ENCODE data around the gene RIC8A. TPM values are rescaled to one million over a fixed set of nuclear protein-coding genes. Genes with fewer than 3 reads are reported as not detected.

RIC8A gene
- total RNA-seq, 1 donor from 2014 or later, result 103 TPM

DNA sequence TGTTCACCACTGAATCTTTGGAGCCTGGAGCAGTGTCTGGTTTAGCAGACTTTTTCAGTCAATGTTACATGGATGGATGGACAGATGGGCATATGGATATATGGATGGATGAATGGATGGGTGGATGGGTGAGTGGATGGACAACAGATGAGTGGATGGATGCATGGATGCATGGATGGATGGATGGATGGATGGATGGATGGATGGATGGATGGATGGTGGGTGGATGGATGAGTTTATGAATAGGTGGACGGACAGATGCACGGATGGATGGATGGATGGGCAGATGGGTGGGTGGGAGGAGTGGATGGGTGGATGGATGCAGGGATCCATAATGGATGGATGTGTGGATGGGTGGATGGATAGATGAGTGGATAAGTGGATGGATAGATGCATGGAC lies 48.3 kb downstream of the RIC8A start:
- Histone ChIP-seq H3K4me3 (no peak overlapping the region), H3K36me3 (peaks cover 29% of the 10 kb centered on the region), H3K27me3 (ENCODE audit: low read depth) (no peaks in the 10 kb centered on the region), H3K9me3 (no peaks in the 10 kb centered on the region), H3K27ac (no peak overlapping the region), H3K4me1 (no peaks in the 10 kb centered on the region)
- DNase-seq, result no peak
- intact Hi-C loops (cut with DNase I), result no loop called here
- ATAC-seq, result no peak
- TF ChIP-seq, protein P1, sequence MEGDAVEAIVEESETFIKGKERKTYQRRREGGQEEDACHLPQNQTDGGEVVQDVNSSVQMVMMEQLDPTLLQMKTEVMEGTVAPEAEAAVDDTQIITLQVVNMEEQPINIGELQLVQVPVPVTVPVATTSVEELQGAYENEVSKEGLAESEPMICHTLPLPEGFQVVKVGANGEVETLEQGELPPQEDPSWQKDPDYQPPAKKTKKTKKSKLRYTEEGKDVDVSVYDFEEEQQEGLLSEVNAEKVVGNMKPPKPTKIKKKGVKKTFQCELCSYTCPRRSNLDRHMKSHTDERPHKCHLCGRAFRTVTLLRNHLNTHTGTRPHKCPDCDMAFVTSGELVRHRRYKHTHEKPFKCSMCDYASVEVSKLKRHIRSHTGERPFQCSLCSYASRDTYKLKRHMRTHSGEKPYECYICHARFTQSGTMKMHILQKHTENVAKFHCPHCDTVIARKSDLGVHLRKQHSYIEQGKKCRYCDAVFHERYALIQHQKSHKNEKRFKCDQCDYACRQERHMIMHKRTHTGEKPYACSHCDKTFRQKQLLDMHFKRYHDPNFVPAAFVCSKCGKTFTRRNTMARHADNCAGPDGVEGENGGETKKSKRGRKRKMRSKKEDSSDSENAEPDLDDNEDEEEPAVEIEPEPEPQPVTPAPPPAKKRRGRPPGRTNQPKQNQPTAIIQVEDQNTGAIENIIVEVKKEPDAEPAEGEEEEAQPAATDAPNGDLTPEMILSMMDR (IDR thresholded peaks at IDR 0.05), result no peak

DNA sequence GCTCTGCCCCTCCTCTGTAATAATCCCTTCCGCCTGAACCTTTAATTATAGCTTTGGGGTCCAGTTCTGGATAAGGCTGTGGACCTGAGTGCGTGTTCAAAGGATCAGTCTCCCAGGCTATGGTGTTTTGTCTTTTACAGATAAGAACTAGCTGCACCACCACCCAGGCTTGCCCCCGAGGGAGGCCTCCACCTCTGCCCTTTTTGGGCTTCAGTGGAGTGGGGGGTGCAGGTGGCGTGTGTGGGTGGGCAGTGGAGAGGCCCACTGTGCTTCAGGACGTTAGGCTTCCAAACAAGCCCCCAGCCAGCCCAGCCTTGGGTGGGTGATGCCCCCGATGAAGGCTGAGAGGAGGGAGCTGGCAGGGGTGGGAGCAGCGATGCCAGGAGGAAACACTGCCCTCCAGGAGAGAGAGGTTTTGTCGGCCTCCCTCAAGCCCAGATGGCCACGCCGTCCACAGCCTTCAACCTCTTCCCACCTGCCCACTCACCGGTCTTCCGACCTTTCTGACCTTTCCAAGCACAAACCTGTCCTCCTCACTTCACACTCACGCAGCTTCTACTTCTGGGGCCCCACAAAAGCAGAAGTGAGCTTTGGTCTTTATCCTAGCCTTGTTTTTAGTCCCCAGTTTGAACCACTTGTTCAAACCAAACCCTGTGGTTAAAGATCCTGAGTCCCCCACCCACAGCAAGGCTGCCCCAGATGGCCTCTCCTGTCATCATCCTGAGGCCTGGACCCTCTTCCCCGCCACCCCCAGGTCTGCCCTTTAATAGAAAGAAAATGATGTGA lies 49.6 kb downstream of the RIC8A start:
- H3K27me3 ChIP-seq (ENCODE audit: low read depth), result no peaks in the 10 kb centered on the region
- TF ChIP-seq, protein P1 (IDR thresholded peaks at IDR 0.05), result no peak
- H3K27ac ChIP-seq, result no peak overlapping the region
- H3K4me3 ChIP-seq, result no peak overlapping the region
- H3K4me1 ChIP-seq, result no peaks in the 10 kb centered on the region
- intact Hi-C loops (cut with DNase I), result no loop called here
- H3K9me3 ChIP-seq, result no peaks in the 10 kb centered on the region
- DNase-seq, result no peak
- ATAC-seq, result no peak
- peaks cover 16% of the 10 kb centered on the region for H3K36me3 ChIP-seq

DNA sequence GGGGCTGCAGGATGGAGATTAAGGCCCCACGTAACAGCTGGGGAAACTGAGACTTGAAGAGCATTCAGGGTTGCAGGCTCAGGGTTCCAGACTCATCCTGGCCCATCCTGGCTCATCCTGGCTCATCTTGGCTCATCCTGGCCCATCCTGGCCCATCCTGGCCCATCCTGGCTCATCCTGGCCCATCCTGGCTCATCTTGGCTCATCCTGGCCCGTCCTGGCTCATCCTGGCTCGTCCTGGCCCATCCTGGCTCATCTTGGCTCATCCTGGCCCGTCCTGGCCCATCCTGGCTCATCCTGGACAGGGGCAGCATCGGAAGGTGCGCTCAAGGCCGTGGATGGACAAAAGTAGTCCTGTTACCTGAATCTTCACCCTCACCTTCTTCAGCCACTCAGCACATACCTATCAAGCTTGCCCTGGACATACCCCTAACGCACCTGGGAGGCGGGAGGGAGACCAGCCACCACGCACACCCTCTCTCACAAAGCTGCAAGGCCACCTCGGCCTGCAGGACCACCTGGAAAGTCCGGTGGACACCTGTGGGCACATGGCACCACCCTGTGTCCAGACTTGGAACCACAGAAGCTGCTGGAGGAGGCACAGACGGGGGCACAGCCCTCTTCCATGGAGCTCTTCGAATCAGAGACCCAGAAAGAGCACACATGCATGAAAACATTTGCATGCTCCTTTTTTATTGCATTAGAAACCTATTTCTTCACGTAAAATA lies 50.4 kb downstream of the RIC8A start:
- intact Hi-C loops (cut with DNase I), result no loop called here
- Histone ChIP-seq H3K27me3 (ENCODE audit: low read depth) (no peaks in the 10 kb centered on the region), H3K9me3 (no peaks in the 10 kb centered on the region), H3K27ac (no peak overlapping the region), H3K4me1 (no peaks in the 10 kb centered on the region), H3K36me3 (peaks cover 8% of the 10 kb centered on the region), H3K4me3 (no peak overlapping the region)
- TF ChIP-seq, protein P1 (IDR thresholded peaks at IDR 0.05), result no peak
- peak in 1 of 2 donors; percentile 6 for ATAC-seq
- no peak for DNase-seq

DNA sequence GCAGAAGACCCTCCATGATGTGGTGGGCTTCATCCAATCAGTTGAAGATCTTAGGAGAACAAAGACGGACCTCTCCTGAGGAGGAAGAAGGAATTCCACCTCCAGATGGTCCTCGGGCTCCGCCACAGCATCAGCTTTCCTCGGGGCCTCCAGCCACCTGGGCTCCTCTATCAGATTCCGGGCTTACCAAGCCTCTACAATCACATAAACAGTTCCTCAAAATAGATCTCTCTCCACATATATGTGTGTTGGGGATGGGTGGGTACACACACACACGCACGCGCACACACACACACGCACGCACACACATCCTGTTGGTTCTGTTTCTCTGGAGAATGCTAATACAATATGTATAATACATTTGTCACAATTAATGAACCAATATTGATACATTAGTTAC lies 51.9 kb downstream of the RIC8A start:
- no peaks in the 10 kb centered on the region for H3K27me3 ChIP-seq (ENCODE audit: low read depth)
- intact Hi-C loops (cut with DNase I), result no loop called here
- TF ChIP-seq, protein P1 (IDR thresholded peaks at IDR 0.05), result no peak
- ATAC-seq (no peak), DNase-seq (no peak)
- no peak overlapping the region for H3K4me3 ChIP-seq
- no peak overlapping the region for H3K27ac ChIP-seq
- no peaks in the 10 kb centered on the region for H3K4me1 ChIP-seq
- H3K36me3 ChIP-seq, result no peaks in the 10 kb centered on the region
- no peaks in the 10 kb centered on the region for H3K9me3 ChIP-seq

DNA sequence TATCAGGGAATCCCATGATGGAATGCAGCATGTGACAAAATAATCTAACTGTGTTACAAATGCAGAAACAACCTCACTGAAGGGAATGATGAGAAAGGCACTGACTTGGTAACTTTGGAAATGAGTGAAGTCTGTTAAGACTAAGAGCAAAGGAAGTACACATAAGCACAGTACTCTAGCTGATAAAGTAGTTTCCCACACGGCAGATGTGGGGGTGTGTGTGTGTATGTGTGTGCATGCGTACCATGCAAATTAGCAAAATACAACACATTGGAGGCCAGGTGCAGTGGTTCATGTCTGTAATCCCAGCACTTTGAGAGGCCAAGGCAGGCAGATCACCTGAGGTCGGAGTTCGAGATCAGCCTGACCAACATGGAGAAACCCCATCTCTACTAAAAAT lies 54.1 kb downstream of the RIC8A start:
- Histone ChIP-seq H3K27me3 (ENCODE audit: low read depth) (no peaks in the 10 kb centered on the region), H3K9me3 (no peaks in the 10 kb centered on the region), H3K4me3 (no peak overlapping the region), H3K4me1 (no peaks in the 10 kb centered on the region), H3K36me3 (no peaks in the 10 kb centered on the region), H3K27ac (no peak overlapping the region)
- intact Hi-C loops (cut with DNase I), result no loop called here
- TF ChIP-seq, protein P1 (IDR thresholded peaks at IDR 0.05), result no peak
- ATAC-seq, result no peak
- DNase-seq, result no peak

Other genes with a start within 250 kb of the RIC8A start
- gene SCGB1C1, start 14.6 kb upstream of the RIC8A start, total RNA-seq, result not detected
- gene BET1L, start 309 bp upstream of the RIC8A start, total RNA-seq, result 54.2 TPM
- 17.6 TPM for gene SIRT3, start 28.6 kb downstream of the RIC8A start, total RNA-seq
- gene PSMD13, start 29.3 kb downstream of the RIC8A start, total RNA-seq, result 89.5 TPM
- gene NLRP6, start 70.7 kb downstream of the RIC8A start, total RNA-seq, result 1.3 TPM
- 163 TPM for gene PGGHG, start 81.4 kb downstream of the RIC8A start, total RNA-seq
- not detected for gene IFITM5, start 91.8 kb downstream of the RIC8A start, total RNA-seq
- gene IFITM2, start 100.1 kb downstream of the RIC8A start, total RNA-seq, result 607 TPM
- gene IFITM1, start 106.3 kb downstream of the RIC8A start, total RNA-seq, result 128 TPM
- 767 TPM for gene IFITM3, start 113.2 kb downstream of the RIC8A start, total RNA-seq
- gene B4GALNT4, start 161.8 kb downstream of the RIC8A start, total RNA-seq, result 0.38 TPM
- gene PKP3, start 186.5 kb downstream of the RIC8A start, total RNA-seq, result 23.1 TPM
- 91.8 TPM for gene SIGIRR, start 207.3 kb downstream of the RIC8A start, total RNA-seq
- 21.6 TPM for gene ANO9, start 234.3 kb downstream of the RIC8A start, total RNA-seq
- 32.9 TPM for gene PTDSS2, start 242.6 kb downstream of the RIC8A start, total RNA-seq